A673 (cell line): Measurements from ENCODE around the gene EREG.

Source experiments
- EZH2 ChIP-seq: fragments of 200-600 bp; sonication (generic); IDR thresholded peaks from 2 replicates; pipeline ENCODE4 v1.6.1; 2017; ENCODE audit warnings: borderline replicate concordance, low read depth, mild to moderate bottlenecking, mixed read lengths, antibody characterized with exemption, low read length; ENCODE audit not compliant: poor library complexity, severe bottlenecking
- TF ChIP-seq, protein P1 (sequence below): fragments of 300-800, 200-600 bp; sonication (generic); conservative IDR thresholded peaks from 2 replicates; pipeline ENCODE4 v1.5.1; 2017; ENCODE audit warnings: low read depth, mild to moderate bottlenecking, antibody characterized with exemption, low read length, moderate library complexity, mixed read lengths

DNA sequence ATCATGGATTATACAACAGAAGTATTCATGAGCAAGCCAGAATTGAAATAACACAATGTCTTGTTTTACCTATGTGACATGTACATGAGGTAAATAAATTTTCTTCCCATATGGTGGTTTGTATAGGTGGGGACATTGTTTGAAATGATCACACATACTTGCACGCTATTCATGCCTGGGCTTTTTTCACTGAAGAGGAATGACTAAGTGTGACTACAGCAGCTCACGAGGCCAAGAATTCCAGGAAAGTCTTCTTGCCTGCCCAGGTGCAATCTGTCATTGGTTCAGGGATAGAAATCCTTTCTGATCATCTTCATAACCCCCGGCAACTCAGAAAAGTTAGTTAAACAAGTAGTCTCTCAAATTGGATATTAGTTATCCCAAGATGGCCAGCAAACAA, 43.7 kb downstream of the EREG start:
- TF ChIP-seq, protein P1, sequence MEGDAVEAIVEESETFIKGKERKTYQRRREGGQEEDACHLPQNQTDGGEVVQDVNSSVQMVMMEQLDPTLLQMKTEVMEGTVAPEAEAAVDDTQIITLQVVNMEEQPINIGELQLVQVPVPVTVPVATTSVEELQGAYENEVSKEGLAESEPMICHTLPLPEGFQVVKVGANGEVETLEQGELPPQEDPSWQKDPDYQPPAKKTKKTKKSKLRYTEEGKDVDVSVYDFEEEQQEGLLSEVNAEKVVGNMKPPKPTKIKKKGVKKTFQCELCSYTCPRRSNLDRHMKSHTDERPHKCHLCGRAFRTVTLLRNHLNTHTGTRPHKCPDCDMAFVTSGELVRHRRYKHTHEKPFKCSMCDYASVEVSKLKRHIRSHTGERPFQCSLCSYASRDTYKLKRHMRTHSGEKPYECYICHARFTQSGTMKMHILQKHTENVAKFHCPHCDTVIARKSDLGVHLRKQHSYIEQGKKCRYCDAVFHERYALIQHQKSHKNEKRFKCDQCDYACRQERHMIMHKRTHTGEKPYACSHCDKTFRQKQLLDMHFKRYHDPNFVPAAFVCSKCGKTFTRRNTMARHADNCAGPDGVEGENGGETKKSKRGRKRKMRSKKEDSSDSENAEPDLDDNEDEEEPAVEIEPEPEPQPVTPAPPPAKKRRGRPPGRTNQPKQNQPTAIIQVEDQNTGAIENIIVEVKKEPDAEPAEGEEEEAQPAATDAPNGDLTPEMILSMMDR = no peak
- no peak for TF ChIP-seq EZH2
